HepG2 (cell line): ENCODE measurements around the gene NECTIN3. TPM values are rescaled to one million over a fixed set of nuclear protein-coding genes. Genes with fewer than 3 reads are reported as not detected.

Experiments used
- EEA1 ChIP-seq: sonication (generic); formaldehyde crosslinking; IDR thresholded peaks from 2 replicates; pipeline ENCODE4 v1.5.1; 2020; ENCODE audit warnings: mild to moderate bottlenecking, missing genetic modification reagents, borderline replicate concordance
- EHMT2 ChIP-seq: fragments of 200-600 bp; sonication (generic); IDR thresholded peaks from 2 replicates; pipeline ENCODE4 v1.7.0; 2017; ENCODE audit warnings: antibody characterized with exemption, low read depth, low read length, borderline replicate concordance
- HNF4G ChIP-seq, 2 experiments: sonication (generic) in 1 of 2; formaldehyde crosslinking in 1 of 2; IDR thresholded peaks; 2 replicates each; pipeline versions ENCODE4 v1.4.0 to v1.6.1; 2011 to 2020; ENCODE audit warnings: borderline replicate concordance in 2 of 2, low read depth in 2 of 2, mild to moderate bottlenecking in 2 of 2, low read length in 1 of 2, missing genetic modification reagents in 1 of 2, moderate library complexity in 1 of 2
- MTA1 ChIP-seq: sonication (generic); formaldehyde crosslinking; IDR thresholded peaks from 2 replicates; pipeline ENCODE4 v1.4.0; 2020; ENCODE audit warnings: missing genetic modification reagents, mild to moderate bottlenecking, borderline replicate concordance
- NCOR1 ChIP-seq: fragments of 200-600 bp; sonication (generic); IDR thresholded peaks from 2 replicates; pipeline ENCODE4 v1.7.0; 2017; ENCODE audit warnings: antibody characterized with exemption, low read length, borderline replicate concordance
- NRL ChIP-seq: sonication (generic); formaldehyde crosslinking; IDR thresholded peaks from 2 replicates; pipeline ENCODE4 v1.5.0; 2020; ENCODE audit warnings: missing genetic modification reagents, mild to moderate bottlenecking, moderate library complexity, borderline replicate concordance
- POLR2AphosphoS2 ChIP-seq: IDR thresholded peaks from 2 replicates; pipeline ENCODE4 v1.6.1; 2011; ENCODE audit warnings: low read depth, low read length, improper control_type of control experiment
- SRY ChIP-seq: sonication (generic); formaldehyde crosslinking; IDR thresholded peaks from 2 replicates; pipeline ENCODE4 v1.8.0; 2022; ENCODE audit warnings: mild to moderate bottlenecking, missing genetic modification reagents
- TEAD2 ChIP-seq: sonication (generic); formaldehyde crosslinking; IDR thresholded peaks from 2 replicates; pipeline ENCODE4 v1.9.0; 2021; ENCODE audit warnings: missing genetic modification reagents
- TSC22D2 ChIP-seq: sonication (generic); formaldehyde crosslinking; IDR thresholded peaks from 2 replicates; pipeline ENCODE4 v1.5.1; 2020; ENCODE audit warnings: missing genetic modification reagents, mild to moderate bottlenecking, borderline replicate concordance
- ZNF235 ChIP-seq: sonication (generic); formaldehyde crosslinking; IDR thresholded peaks from 2 replicates; pipeline ENCODE4 v1.8.1; 2023; ENCODE audit warnings: mild to moderate bottlenecking, missing genetic modification reagents, borderline replicate concordance
- ZNF256 ChIP-seq: sonication (generic); formaldehyde crosslinking; conservative IDR thresholded peaks from 2 replicates; pipeline ENCODE4 v1.4.0; 2020; ENCODE audit warnings: missing genetic modification reagents
- ZNF335 ChIP-seq: sonication (generic); formaldehyde crosslinking; IDR thresholded peaks from 2 replicates; pipeline ENCODE4 v1.4.0; 2020; ENCODE audit warnings: missing genetic modification reagents
- ZNF563 ChIP-seq: sonication (generic); formaldehyde crosslinking; IDR thresholded peaks from 2 replicates; pipeline ENCODE4 v1.8.0; 2022; ENCODE audit warnings: mild to moderate bottlenecking, moderate library complexity, missing genetic modification reagents
- ZNF605 ChIP-seq: sonication (generic); formaldehyde crosslinking; IDR thresholded peaks from 2 replicates; pipeline ENCODE4 v1.8.0; 2022; ENCODE audit warnings: mild to moderate bottlenecking, missing genetic modification reagents
- polyA plus RNA-seq, 8 experiments: library from polyadenylated mRNA; depleted of rRNA in 3 of 8; stranded (reverse) in 7 of 8; unstranded in 1 of 8; fragments of >200 nt; fragmentation: Illumina TruSeq in 4 of 8; extraction: Trizol in 4 of 8; gene quantifications; 2 replicates each; pipeline versions ENCODE4 v1.2.1 to v1.2.3, GENCODE V29; 2011 to 2016; ENCODE audit warnings: low read depth in 4 of 8, missing spikeins in 1 of 8, mixed read lengths in 1 of 8; ENCODE audit not compliant: insufficient read depth in 1 of 8
- total RNA-seq, 5 experiments: library from RNA; depleted of rRNA; stranded (reverse); fragments of >200 nt; fragmentation: Illumina TruSeq; extraction: Trizol; gene quantifications; 2 replicates each; pipeline ENCODE4 v1.2.3, GENCODE V29; 2016; ENCODE audit warnings: low read depth in 1 of 5
- TF ChIP-seq, protein P1 (sequence below): sonication (generic); formaldehyde crosslinking; IDR thresholded peaks from 2 replicates; pipeline ENCODE4 v1.5.0; 2020; ENCODE audit warnings: missing genetic modification reagents
- TF ChIP-seq, protein P2 (sequence below), 2 experiments: sonication (generic) in 1 of 2; formaldehyde crosslinking in 1 of 2; IDR thresholded peaks; 2 replicates each; pipeline versions ENCODE4 v1.4.0 to v1.6.1; 2018 to 2020; ENCODE audit warnings: missing genetic modification reagents in 2 of 2, borderline replicate concordance in 1 of 2, low read depth in 1 of 2, mild to moderate bottlenecking in 1 of 2, missing biosample characterization in 1 of 2
- TF ChIP-seq, protein P3 (sequence below): sonication (generic); formaldehyde crosslinking; IDR thresholded peaks from 2 replicates; pipeline ENCODE4 v1.4.0; 2020; ENCODE audit warnings: missing genetic modification reagents
- TF ChIP-seq, protein P4 (sequence below): conservative IDR thresholded peaks from 2 replicates; pipeline ENCODE4 v1.6.1; 2018; ENCODE audit warnings: missing genetic modification reagents
- TF ChIP-seq, protein P5 (sequence below): sonication (generic); formaldehyde crosslinking; IDR thresholded peaks from 2 replicates; pipeline ENCODE4 v1.8.1; 2023; ENCODE audit warnings: missing genetic modification reagents, inconsistent platforms, borderline replicate concordance

Gene NECTIN3
- total and polyA plus RNA-seq, 2 of the 13 experiments (the other 11 are each of a cell fraction or from before 2014, with no cell fraction given): 10.4 to 45.1 TPM

DNA sequence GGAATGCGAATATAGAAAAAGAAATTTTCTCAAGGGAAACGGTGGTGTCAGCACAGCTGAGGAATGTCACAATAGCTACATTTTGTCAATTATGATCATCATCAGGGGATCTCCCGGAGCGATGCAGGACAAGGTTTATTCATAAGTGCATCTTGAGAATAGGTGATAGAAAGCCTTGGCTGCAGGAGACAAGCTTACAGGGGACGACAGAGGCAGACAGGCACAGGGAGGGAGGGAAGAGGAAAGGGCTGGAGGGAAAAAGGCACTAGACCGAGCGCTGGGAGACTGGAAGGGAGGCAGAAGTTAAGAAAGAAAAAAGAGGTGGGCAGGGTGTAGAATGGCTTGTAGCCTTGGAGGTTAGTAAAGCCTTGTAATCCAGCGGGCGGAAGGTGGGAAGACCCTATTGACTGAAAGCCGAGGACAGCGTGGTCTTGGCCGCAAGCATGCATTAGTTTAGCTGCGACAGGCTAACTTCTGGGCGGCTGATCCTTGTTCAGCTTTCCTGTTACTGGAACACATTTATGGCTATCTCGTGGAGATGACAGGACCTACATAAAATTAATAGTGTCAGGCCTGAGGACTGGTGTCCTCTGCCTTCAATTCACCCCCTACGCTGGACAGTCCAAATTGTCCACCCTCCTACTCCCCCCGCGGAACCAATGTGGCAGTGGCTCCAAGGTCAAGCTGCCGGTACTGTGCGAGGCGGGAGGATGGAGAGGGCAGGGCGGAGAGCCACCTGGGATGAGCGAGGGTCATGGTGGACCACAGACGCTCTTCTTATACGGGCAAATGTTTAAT, 1.4 kb upstream of the NECTIN3 start (continued):
- TF ChIP-seq, protein P1, sequence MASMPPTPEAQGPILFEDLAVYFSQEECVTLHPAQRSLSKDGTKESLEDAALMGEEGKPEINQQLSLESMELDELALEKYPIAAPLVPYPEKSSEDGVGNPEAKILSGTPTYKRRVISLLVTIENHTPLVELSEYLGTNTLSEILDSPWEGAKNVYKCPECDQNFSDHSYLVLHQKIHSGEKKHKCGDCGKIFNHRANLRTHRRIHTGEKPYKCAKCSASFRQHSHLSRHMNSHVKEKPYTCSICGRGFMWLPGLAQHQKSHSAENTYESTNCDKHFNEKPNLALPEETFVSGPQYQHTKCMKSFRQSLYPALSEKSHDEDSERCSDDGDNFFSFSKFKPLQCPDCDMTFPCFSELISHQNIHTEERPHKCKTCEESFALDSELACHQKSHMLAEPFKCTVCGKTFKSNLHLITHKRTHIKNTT (CRISPR knock-in tag): no peak
- TF ChIP-seq, protein P2, sequence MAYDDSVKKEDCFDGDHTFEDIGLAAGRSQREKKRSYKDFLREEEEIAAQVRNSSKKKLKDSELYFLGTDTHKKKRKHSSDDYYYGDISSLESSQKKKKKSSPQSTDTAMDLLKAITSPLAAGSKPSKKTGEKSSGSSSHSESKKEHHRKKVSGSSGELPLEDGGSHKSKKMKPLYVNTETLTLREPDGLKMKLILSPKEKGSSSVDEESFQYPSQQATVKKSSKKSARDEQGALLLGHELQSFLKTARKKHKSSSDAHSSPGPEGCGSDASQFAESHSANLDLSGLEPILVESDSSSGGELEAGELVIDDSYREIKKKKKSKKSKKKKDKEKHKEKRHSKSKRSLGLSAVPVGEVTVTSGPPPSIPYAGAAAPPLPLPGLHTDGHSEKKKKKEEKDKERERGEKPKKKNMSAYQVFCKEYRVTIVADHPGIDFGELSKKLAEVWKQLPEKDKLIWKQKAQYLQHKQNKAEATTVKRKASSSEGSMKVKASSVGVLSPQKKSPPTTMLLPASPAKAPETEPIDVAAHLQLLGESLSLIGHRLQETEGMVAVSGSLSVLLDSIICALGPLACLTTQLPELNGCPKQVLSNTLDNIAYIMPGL (CRISPR knock-in tag; IDR thresholded peaks at IDR 0.05; ENCODE audit: borderline replicate concordance in 1 of 2, low read depth in 1 of 2): no peak
- TF ChIP-seq EEA1 (CRISPR knock-in tag) (no peak), ZNF256 (CRISPR knock-in tag) (no peak), POLR2AphosphoS2 (no peak), ZNF605 (CRISPR knock-in tag) (no peak), ZNF563 (CRISPR knock-in tag) (no peak), SRY (CRISPR knock-in tag) (no peak), NCOR1 (no peak), ZNF335 (CRISPR knock-in tag) (no peak), TEAD2 (CRISPR knock-in tag) (no peak), HNF4G (IDR thresholded peaks at IDR 0.05; ENCODE audit: borderline replicate concordance, low read depth, low read length) (no peak), HNF4G (CRISPR knock-in tag; IDR thresholded peaks at IDR 0.05; ENCODE audit: borderline replicate concordance, low read depth) (no peak), ZNF235 (CRISPR knock-in tag) (no peak), EHMT2 (no peak), MTA1 (CRISPR knock-in tag) (no peak), NRL (CRISPR knock-in tag) (0 out of 2 replicates have a peak, but pooled peaks have one; percentile 20), TSC22D2 (CRISPR knock-in tag) (peak; percentile 21; the same call in 1 of the 2 replicates)
- TF ChIP-seq, protein P3, sequence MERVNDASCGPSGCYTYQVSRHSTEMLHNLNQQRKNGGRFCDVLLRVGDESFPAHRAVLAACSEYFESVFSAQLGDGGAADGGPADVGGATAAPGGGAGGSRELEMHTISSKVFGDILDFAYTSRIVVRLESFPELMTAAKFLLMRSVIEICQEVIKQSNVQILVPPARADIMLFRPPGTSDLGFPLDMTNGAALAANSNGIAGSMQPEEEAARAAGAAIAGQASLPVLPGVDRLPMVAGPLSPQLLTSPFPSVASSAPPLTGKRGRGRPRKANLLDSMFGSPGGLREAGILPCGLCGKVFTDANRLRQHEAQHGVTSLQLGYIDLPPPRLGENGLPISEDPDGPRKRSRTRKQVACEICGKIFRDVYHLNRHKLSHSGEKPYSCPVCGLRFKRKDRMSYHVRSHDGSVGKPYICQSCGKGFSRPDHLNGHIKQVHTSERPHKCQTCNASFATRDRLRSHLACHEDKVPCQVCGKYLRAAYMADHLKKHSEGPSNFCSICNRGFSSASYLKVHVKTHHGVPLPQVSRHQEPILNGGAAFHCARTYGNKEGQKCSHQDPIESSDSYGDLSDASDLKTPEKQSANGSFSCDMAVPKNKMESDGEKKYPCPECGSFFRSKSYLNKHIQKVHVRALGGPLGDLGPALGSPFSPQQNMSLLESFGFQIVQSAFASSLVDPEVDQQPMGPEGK (CRISPR knock-in tag): peak; percentile 62
- TF ChIP-seq, protein P4, sequence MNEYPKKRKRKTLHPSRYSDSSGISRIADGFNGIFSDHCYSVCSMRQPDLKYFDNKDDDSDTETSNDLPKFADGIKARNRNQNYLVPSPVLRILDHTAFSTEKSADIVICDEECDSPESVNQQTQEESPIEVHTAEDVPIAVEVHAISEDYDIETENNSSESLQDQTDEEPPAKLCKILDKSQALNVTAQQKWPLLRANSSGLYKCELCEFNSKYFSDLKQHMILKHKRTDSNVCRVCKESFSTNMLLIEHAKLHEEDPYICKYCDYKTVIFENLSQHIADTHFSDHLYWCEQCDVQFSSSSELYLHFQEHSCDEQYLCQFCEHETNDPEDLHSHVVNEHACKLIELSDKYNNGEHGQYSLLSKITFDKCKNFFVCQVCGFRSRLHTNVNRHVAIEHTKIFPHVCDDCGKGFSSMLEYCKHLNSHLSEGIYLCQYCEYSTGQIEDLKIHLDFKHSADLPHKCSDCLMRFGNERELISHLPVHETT (CRISPR knock-in tag): no peak
- TF ChIP-seq, protein P5, sequence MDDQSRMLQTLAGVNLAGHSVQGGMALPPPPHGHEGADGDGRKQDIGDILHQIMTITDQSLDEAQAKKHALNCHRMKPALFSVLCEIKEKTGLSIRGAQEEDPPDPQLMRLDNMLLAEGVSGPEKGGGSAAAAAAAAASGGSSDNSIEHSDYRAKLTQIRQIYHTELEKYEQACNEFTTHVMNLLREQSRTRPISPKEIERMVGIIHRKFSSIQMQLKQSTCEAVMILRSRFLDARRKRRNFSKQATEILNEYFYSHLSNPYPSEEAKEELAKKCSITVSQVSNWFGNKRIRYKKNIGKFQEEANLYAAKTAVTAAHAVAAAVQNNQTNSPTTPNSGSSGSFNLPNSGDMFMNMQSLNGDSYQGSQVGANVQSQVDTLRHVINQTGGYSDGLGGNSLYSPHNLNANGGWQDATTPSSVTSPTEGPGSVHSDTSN (CRISPR knock-in tag): no peak
